NCI-H128 (cell line): ENCODE measurements around the gene CLNK.

Source experiments
- DNase-seq: peaks from one replicate; lab custom pipeline; 2025; ENCODE audit not compliant: unreplicated experiment; lab: John Stamatoyannopoulos, UW

Gene CLNK

GRCh38 chr4:10701702-10702460 lies 17.3 kb upstream of the CLNK start:
- DNase-seq, result no peak

- DNase-seq, result no peak
Measured at GRCh38 chr4:10701161-10701560, 16.6 kb upstream of the CLNK start.

- no peak for DNase-seq
Measured at GRCh38 chr4:10698172-10698571, 13.6 kb upstream of the CLNK start.

- DNase-seq, result no peak
Measured at GRCh38 chr4:10697086-10697485, 12.5 kb upstream of the CLNK start.

GRCh38 chr4:10696253-10696652 lies 11.7 kb upstream of the CLNK start:
- DNase-seq, result no peak

GRCh38 chr4:10694828-10695209 lies 10.3 kb upstream of the CLNK start:
- no peak for DNase-seq

- no peak for DNase-seq
Measured at GRCh38 chr4:10694151-10694827, 9.7 kb upstream of the CLNK start.

GRCh38 chr4:10691651-10692050 lies 7.1 kb upstream of the CLNK start:
- no peak for DNase-seq

GRCh38 chr4:10690185-10690907 lies 5.8 kb upstream of the CLNK start:
- no peak for DNase-seq

- DNase-seq, result no peak
Measured at GRCh38 chr4:10688846-10689245, 4.3 kb upstream of the CLNK start.

GRCh38 chr4:10688022-10688421 lies 3.5 kb upstream of the CLNK start:
- DNase-seq, result no peak

- DNase-seq, result no peak
Measured at GRCh38 chr4:10687526-10687925, 3.0 kb upstream of the CLNK start.

- no peak for DNase-seq
Measured at GRCh38 chr4:10682397-10682796, 2.2 kb downstream of the CLNK start.

GRCh38 chr4:10677796-10678497 lies 6.6 kb downstream of the CLNK start:
- no peak for DNase-seq

- DNase-seq, result no peak
Measured at GRCh38 chr4:10673817-10674369, 10.7 kb downstream of the CLNK start.

- DNase-seq, result no peak
Measured at GRCh38 chr4:10672379-10672778, 12.2 kb downstream of the CLNK start.

- no peak for DNase-seq
Measured at GRCh38 chr4:10671799-10672198, 12.8 kb downstream of the CLNK start.

GRCh38 chr4:10671366-10671765 lies 13.2 kb downstream of the CLNK start:
- no peak for DNase-seq

GRCh38 chr4:10670321-10670720 lies 14.2 kb downstream of the CLNK start:
- DNase-seq, result no peak

GRCh38 chr4:10667701-10668326 lies 16.8 kb downstream of the CLNK start:
- no peak for DNase-seq

GRCh38 chr4:10666616-10667015 lies 18.0 kb downstream of the CLNK start:
- DNase-seq, result no peak
